ENCODE data around the gene ALDH1B1. TPM values are rescaled to one million over a fixed set of nuclear protein-coding genes. Genes with fewer than 3 reads are reported as not detected.
"Not testable (repeated sequence)": the region's sequence is repeated elsewhere in the genome, so short reads cannot be mapped to it uniquely, and the experiment has no call there.

Gene ALDH1B1
- total RNA-seq, 8 experiments from 2014 or later = 17.3 to 32.9 (median 22.4) TPM

DNA sequence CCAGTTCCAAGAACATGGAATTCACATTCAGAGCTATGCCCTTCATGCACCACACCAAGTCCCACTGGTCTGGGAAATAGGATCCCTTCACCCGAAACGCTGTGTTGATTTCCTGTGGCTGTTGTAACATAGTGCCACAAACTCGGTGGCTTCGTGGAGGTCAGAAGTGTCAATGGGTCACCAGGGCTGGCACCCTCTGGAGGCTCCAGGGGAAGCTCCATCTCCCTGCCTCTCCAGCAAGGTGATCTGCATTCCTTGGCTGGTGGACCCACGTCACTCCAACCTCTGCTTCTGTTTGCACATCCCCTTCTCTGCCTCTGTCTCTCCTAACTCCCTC lies 28.9 kb upstream of the ALDH1B1 start:
- Histone ChIP-seq H3K4me1 (replicated peaks in 1 of 2) (peaks cover 26 to 28% of the 10 kb centered on the region in 2 donors), H3K27ac (no peak overlapping the region), H3K4me3 (no peak overlapping the region)
- 64 to 100% (median 85%) methylated on average over 1 to 5 of the region's 5 CpGs; no CpG with 5 or more reads in 2 of the 10 experiments for WGBS, 10 experiments
- in situ Hi-C loops (cut with MboI; ENCODE audit: low pct_unique_long_range_greater_than_20kb in 2 of 9, low sequenced_read_pairs in 9 of 9, unreplicated experiment in 9 of 9) = loop anchor here in 7 of 9 experiments (10.0 to 25.0 kb wide), 7 partner anchors 276 to 459 kb away; partner anchors contain the start of genes SLC25A51 (in 4 of the 7) and SHB (in 1 of the 7)
- ATAC-seq (replicated peaks in 6 of 8) = no peak

DNA sequence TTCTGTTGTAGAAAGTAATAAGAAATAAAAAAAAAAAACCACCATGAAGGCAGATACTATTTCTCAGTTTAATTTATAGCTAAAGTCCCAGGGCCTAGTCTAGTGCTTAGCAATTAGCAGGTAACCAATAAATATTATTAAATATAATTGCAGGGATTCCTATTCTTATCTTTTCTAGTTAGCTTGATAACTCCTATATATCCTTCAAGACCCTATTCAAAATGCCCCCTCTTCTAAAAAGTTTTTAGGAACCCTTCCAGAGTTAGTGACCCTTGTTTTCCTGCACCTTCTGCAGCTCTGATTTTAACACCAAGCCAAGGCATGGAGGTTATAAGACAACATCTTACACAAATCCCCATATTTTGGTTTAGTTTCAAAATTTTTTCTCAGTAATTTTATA lies 24.6 kb upstream of the ALDH1B1 start:
- peaks cover 7 to 11% of the 10 kb centered on the region in 2 donors for H3K4me1 ChIP-seq (replicated peaks in 1 of 2)
- ATAC-seq (replicated peaks in 6 of 8) = no peak
- in situ Hi-C loops (cut with MboI; ENCODE audit: low pct_unique_long_range_greater_than_20kb in 2 of 9, low sequenced_read_pairs in 9 of 9, unreplicated experiment in 9 of 9) = loop anchor here in 7 of 9 experiments (10.0 to 25.0 kb wide), 7 partner anchors 281 to 463 kb away; partner anchors contain the start of genes SLC25A51 (in 4 of the 7) and SHB (in 1 of the 7)
- no peak overlapping the region for H3K27ac ChIP-seq
- no peak overlapping the region for H3K4me3 ChIP-seq

GRCh38 chr9:38368731-38369130 lies 23.8 kb upstream of the ALDH1B1 start:
- Histone ChIP-seq H3K27ac (no peak overlapping the region), H3K4me3 (no peak overlapping the region), H3K4me1 (replicated peaks in 1 of 2) (peaks cover 11 to 14% of the 10 kb centered on the region in 2 donors)
- 41 to 100% (median 70%) methylated on average over 1 to 2 of the region's 2 CpGs for WGBS, 10 experiments
- no peak for ATAC-seq (replicated peaks in 6 of 8)
- in situ Hi-C loops (cut with MboI; ENCODE audit: low pct_unique_long_range_greater_than_20kb in 2 of 9, low sequenced_read_pairs in 9 of 9, unreplicated experiment in 9 of 9) = loop anchor here in 7 of 9 experiments (10.0 to 25.0 kb wide), 7 partner anchors 281 to 464 kb away; partner anchors contain the start of genes SLC25A51 (in 4 of the 7) and SHB (in 1 of the 7)

- Histone ChIP-seq H3K27ac (no peak overlapping the region), H3K4me3 (no peak overlapping the region), H3K4me1 (replicated peaks in 1 of 2) (peaks cover 15 to 17% of the 10 kb centered on the region in 2 donors)
- in situ Hi-C loops (cut with MboI; ENCODE audit: low pct_unique_long_range_greater_than_20kb in 2 of 9, low sequenced_read_pairs in 9 of 9, unreplicated experiment in 9 of 9) = loop anchor here in 5 of 9 experiments (25.0 kb wide), 4 partner anchors 283 to 458 kb away; partner anchors contain the start of genes SLC25A51 (in 3 of the 5) and SHB (in 1 of the 5)
- WGBS, 10 experiments = 83% methylated on average over 1 of the region's 4 CpGs; no CpG with 5 or more reads in 9 of the 10 experiments
- ATAC-seq (replicated peaks in 6 of 8) = no peak
Measured at GRCh38 chr9:38370176-38370575, 22.3 kb upstream of the ALDH1B1 start.

GRCh38 chr9:38371495-38371894 lies 21.0 kb upstream of the ALDH1B1 start:
- ATAC-seq (replicated peaks in 6 of 8) = peak in 7 of 8 experiments; percentile 24 to 80 (median 42)
- 45 to 90% (median 80%) methylated on average over 1 to 2 of the region's 2 CpGs; no CpG with 5 or more reads in 3 of the 10 experiments for WGBS, 10 experiments
- peaks cover 25 to 28% of the 10 kb centered on the region in 2 donors for H3K4me1 ChIP-seq (replicated peaks in 1 of 2)
- H3K27ac ChIP-seq = no peak overlapping the region
- in situ Hi-C loops (cut with MboI; ENCODE audit: low pct_unique_long_range_greater_than_20kb in 2 of 9, low sequenced_read_pairs in 9 of 9, unreplicated experiment in 9 of 9) = loop anchor here in 5 of 9 experiments (25.0 kb wide), 4 partner anchors 284 to 459 kb away; partner anchors contain the start of genes SLC25A51 (in 3 of the 5) and SHB (in 1 of the 5)
- no peak overlapping the region for H3K4me3 ChIP-seq

DNA sequence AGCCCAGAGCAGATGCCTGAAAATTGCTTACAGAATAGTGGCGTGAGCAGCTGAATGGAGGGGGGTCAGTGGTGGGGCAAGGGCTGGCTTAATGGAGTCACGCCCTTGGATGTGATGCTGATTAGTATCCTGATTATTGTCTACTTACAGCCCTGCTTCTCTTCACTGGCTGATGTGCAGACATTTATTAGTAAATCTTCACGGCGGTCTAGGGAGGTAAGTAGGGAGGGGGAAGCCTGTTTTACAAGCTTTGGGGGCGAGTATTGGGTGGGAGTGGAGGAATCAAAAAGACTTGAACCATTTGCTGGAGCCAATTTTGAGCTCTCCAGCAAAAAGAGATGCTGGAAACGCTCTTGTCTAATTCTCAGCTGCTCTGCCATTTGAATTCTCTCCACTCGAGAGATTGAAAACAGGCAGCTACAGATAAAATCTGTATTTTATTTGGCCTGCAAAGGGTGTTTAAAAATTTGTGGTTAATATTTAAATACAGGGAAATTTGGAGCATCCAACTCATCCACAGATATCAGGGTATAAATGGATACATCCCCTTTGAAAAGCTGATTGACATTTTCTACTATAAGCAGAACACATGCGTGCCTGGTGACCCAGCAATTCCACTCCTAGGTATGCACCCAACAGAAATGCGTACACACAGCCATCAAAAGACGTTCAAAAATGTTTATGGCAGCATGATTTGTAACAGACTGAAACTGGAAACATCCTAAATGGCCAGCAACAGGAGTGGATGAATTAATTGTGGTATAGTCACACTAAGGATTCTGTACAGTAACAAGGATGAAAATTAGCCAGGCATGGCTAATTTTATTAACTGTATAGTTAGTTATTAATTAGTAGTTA lies 19.5 kb upstream of the ALDH1B1 start:
- Histone ChIP-seq H3K4me3 (no peak overlapping the region), H3K4me1 (replicated peaks in 1 of 2) (peaks cover 25 to 28% of the 10 kb centered on the region in 2 donors), H3K27ac (peak overlapping the region; percentile 16 to 55)
- ATAC-seq (replicated peaks in 6 of 8) = peak; percentile 37 to 95 (median 61)
- in situ Hi-C loops (cut with MboI; ENCODE audit: low pct_unique_long_range_greater_than_20kb in 2 of 9, low sequenced_read_pairs in 9 of 9, unreplicated experiment in 9 of 9) = loop anchor here in 5 of 9 experiments (25.0 kb wide), 4 partner anchors 286 to 461 kb away; partner anchors contain the start of genes SLC25A51 (in 3 of the 5) and SHB (in 1 of the 5)
- 23 to 86% (median 77%) methylated on average over 1 to 10 of the region's 10 CpGs; no CpG with 5 or more reads in 1 of the 10 experiments for WGBS, 10 experiments

DNA sequence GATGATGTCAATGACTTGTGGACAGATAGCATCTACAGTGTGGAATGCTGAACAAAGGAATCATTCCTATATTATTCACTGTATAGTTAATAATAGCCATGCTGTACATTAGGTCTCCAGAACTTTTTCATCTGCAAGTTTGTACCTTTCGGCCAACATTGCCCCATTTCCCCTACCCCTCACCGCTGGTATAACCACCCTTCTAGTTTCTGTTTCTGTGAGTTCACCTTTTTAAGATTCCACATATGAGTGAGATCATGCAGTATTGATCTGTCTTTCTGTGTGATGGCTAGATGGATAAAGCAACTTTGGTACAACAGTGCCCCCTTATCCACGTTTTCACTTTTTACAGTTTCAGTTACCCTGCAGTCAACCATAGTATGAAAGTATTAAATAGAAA lies 18.8 kb upstream of the ALDH1B1 start:
- no peak for ATAC-seq (replicated peaks in 6 of 8)
- H3K4me1 ChIP-seq (replicated peaks in 1 of 2) = peaks cover 25 to 28% of the 10 kb centered on the region in 2 donors
- H3K27ac ChIP-seq = no peak overlapping the region
- in situ Hi-C loops (cut with MboI; ENCODE audit: low pct_unique_long_range_greater_than_20kb in 2 of 9, low sequenced_read_pairs in 9 of 9, unreplicated experiment in 9 of 9) = loop anchor here in 5 of 9 experiments (25.0 kb wide), 4 partner anchors 286 to 461 kb away; partner anchors contain the start of genes SLC25A51 (in 3 of the 5) and SHB (in 1 of the 5)
- WGBS, 10 experiments = 0 to 62% (median 47%) methylated on average over 1 to 3 of the region's 3 CpGs; no CpG with 5 or more reads in 1 of the 10 experiments
- no peak overlapping the region for H3K4me3 ChIP-seq

GRCh38 chr9:38374847-38375571 lies 17.5 kb upstream of the ALDH1B1 start:
- in situ Hi-C loops (cut with MboI; ENCODE audit: low pct_unique_long_range_greater_than_20kb in 2 of 9, low sequenced_read_pairs in 9 of 9, unreplicated experiment in 9 of 9) = loop anchor here in 6 of 9 experiments (25.0 kb wide), 4 partner anchors 288 to 463 kb away; partner anchors contain the start of genes SLC25A51 (in 3 of the 6) and SHB (in 1 of the 6)
- peaks cover 25 to 28% of the 10 kb centered on the region in 2 donors for H3K4me1 ChIP-seq (replicated peaks in 1 of 2)
- ATAC-seq (replicated peaks in 6 of 8) = no peak
- no peak overlapping the region for H3K27ac ChIP-seq
- WGBS, 10 experiments = 40 to 87% (median 73%) methylated on average over 1 to 5 of the region's 5 CpGs; no CpG with 5 or more reads in 2 of the 10 experiments
- no peak overlapping the region for H3K4me3 ChIP-seq

DNA sequence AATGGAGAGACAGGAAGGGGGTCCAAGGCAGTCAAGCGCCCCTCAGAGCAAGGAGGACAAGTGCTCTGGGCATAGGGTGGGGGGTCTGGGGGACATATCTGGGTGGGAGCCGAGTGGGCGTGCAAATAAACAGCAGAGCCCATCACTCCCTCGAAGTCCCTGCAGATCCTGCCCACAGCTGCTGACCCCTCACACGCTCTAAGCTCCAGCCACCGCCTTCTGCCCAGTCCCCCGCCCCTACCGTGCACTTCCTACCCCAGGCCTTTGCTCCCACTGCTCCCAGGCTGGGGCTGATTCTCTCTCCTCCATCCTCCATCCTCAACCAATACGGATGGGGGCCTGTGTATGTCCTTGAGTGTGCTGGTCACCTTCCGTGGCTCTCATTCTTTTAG lies 16.9 kb upstream of the ALDH1B1 start:
- Histone ChIP-seq H3K4me1 (replicated peaks in 1 of 2) (peaks cover 26 to 29% of the 10 kb centered on the region in 2 donors), H3K27ac (no peak overlapping the region), H3K4me3 (no peak overlapping the region)
- no peak for ATAC-seq (replicated peaks in 6 of 8)
- 49 to 80% (median 50%) methylated on average over 1 to 2 of the region's 10 CpGs; no CpG with 5 or more reads in 7 of the 10 experiments for WGBS, 10 experiments
- in situ Hi-C loops (cut with MboI; ENCODE audit: low pct_unique_long_range_greater_than_20kb in 2 of 9, low sequenced_read_pairs in 9 of 9, unreplicated experiment in 9 of 9) = loop anchor here in 1 of 9 experiments (25.0 kb wide), 1 partner anchor 288 kb away; no protein-coding TSS in a partner anchor

GRCh38 chr9:38376021-38376670 lies 16.4 kb upstream of the ALDH1B1 start:
- peaks cover 32 to 35% of the 10 kb centered on the region in 2 donors for H3K4me1 ChIP-seq (replicated peaks in 1 of 2)
- no peak overlapping the region for H3K4me3 ChIP-seq
- no peak overlapping the region for H3K27ac ChIP-seq
- in situ Hi-C loops (cut with MboI; ENCODE audit: low pct_unique_long_range_greater_than_20kb in 2 of 9, low sequenced_read_pairs in 9 of 9, unreplicated experiment in 9 of 9) = loop anchor here in 1 of 9 experiments (25.0 kb wide), 1 partner anchor 289 kb away; no protein-coding TSS in a partner anchor
- 33 to 100% (median 64%) methylated on average over 1 to 5 of the region's 9 CpGs; no CpG with 5 or more reads in 6 of the 10 experiments for WGBS, 10 experiments
- ATAC-seq (replicated peaks in 6 of 8) = no peak

DNA sequence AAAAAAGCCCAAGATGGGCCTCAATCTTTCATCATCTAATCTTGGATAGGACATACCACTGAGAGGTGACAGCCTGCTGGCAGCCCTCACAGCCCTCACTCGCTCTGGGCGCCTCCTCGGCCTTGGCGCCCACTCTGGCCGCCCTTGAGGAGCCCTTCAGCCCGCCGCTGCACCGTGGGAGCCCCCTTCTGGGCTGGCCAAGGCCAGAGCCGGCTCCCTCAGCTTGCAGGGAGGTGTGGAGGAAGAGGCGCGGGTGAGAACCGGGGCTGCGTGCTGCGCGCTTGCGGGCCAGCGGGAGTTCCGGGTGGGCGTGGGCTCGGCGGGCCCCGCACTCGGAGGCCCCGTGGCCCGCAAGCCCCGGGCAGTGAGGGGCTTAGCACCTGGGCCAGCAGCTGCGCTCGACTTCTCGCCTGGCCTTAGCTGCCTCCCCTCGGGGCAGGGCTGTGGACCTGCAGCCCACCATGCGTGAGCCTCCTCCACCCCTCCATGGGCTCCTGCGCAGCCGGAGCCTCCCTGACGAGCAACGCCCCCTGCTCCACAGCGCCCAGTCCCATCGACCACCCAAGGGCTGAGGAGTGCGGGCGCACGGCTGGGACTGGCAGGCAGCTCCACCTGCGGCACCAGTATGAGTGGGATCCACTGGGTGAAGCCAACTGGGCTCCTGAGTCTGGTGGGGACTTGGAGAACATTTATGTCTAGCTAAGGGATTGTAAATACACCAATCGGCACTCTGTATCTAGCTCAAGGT lies 15.0 kb upstream of the ALDH1B1 start:
- H3K4me1 ChIP-seq (replicated peaks in 1 of 2) = peaks cover 34 to 36% of the 10 kb centered on the region in 2 donors
- not testable (repeated sequence) for H3K4me3 ChIP-seq; H3K27ac ChIP-seq; ATAC-seq (replicated peaks in 6 of 8)
- 100% methylated on average over 2 to 4 of the region's 42 CpGs; no CpG with 5 or more reads in 7 of the 10 experiments for WGBS, 10 experiments
- in situ Hi-C loops (cut with MboI; ENCODE audit: low pct_unique_long_range_greater_than_20kb in 2 of 9, low sequenced_read_pairs in 9 of 9, unreplicated experiment in 9 of 9) = loop anchor here in 1 of 9 experiments (25.0 kb wide), 1 partner anchor 290 kb away; no protein-coding TSS in a partner anchor

All from motor neuron (in vitro differentiated cells).